GM11168 (cell line): ENCODE measurements around the gene TMEM11.

Source experiments
- in situ Hi-C: fragments of 300-500 bp; cut with MboI; formaldehyde crosslinking; loops from one replicate; pipeline ENCODE4 v1.12.0; 2022; ENCODE audit warnings: low sequenced_read_pairs; ENCODE audit not compliant: unreplicated experiment

Gene TMEM11

DNA sequence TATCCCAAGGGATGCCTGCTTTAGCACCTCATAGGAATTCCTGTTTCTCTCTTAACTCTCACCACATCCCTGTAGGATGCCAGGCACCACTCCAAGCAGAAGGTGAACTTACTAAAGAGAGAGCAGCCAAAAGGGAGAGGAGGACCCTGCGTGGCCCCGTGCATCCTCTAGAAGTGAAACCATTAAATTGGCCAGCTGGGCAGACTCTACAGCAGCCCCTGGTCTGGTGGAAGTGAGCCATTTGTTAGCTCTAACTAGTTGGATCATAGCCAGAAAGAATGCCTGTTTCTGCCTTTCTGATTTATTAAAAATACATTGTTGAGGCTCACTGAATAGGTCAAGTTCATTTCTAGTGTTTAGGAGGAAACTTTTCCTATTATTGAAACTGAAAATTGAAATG is 22.3 kb downstream of the TMEM11 start:
- in situ Hi-C loops: no loop called here

GRCh38 chr17:21190078-21190477 is 23.9 kb downstream of the TMEM11 start:
- in situ Hi-C loops: no loop called here

DNA sequence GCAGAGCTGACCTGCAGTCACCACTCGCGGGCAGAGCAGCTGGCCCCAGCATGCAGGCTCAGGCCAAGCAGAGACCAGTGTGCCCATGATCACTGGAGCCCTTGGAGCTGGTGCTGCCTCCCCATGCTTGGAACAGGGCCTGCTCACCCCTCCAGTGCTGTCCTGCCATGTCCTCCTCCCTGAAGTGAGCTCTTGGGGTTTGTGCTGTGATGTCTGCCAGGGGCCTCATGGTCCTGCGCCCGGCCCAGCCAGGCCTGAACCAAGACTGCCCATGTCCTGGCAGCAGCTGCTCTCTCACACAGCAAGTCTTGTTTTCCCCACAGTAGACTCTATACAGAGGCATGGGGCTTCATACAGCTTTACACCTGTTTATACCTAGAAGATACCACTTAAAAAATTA is 24.6 kb downstream of the TMEM11 start:
- in situ Hi-C loops: no loop called here

DNA sequence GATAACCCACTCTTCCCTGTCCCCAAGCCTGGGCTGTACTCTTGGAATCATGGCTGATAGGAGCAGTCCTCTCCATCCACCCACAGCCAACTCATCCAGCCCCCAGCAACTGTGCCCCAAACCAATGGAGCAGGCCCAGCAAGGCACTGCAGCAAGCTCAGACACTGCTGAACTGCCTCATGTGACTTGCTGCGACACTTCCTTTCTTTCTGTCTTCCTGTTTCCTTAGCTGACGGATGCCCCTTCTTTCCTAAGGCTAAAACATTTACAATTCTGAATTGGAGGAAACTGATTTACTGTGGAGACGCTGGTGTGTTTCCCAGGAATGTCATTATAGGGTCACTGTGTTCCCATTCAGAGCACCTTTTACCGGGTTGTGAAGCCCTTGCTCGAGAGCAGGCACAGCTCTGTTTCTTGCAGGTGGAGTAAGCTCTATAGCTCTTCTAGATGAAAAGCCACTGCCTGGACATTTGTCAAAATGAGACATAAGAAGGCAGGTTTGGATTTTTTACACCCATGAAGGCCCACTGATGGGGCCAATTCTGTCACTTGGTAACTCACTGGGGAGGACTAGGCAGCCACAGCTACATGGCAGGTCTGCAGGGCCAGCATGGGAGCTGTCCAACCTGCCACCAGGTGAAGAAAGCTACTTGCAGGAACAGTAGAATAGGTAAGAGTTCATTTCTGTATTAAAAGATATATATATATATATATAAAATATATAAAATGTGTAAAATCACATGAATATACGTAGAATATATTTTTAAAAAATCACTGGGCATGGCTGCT is 27.4 kb downstream of the TMEM11 start:
- in situ Hi-C loops: no loop called here

GRCh38 chr17:21185061-21185460 is 28.9 kb downstream of the TMEM11 start:
- in situ Hi-C loops: no loop called here

GRCh38 chr17:21184570-21184969 is 29.4 kb downstream of the TMEM11 start:
- in situ Hi-C loops: no loop called here

- in situ Hi-C loops: no loop called here
These were observed 30.5 kb downstream of the TMEM11 start for GRCh38 chr17:21183468-21183867.

- in situ Hi-C loops: no loop called here
These were observed 35.9 kb downstream of the TMEM11 start for GRCh38 chr17:21177854-21178600.

GRCh38 chr17:21177401-21177800 is 36.6 kb downstream of the TMEM11 start:
- in situ Hi-C loops: no loop called here

- in situ Hi-C loops: no loop called here
These were observed 37.1 kb downstream of the TMEM11 start for GRCh38 chr17:21176773-21177395.

DNA sequence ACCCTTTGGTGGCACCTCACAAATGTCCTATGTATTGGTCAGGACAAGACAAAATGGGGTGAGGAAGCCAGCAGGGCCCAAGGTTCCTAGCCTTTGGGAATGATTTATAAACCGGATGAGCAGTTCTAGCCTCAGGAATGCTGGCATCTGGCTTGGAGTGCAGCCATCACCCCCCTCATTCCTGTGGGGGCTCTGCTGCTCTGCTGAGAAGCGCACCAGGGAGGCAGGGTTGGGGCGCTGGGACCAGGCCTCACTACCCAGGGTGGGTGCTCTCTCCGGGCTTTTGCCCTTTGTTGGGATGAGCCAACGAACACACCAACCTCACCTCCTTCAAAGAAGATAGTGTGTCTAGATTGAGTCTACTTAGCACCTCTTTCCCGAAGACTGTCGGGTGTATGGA is 39.2 kb downstream of the TMEM11 start:
- in situ Hi-C loops: no loop called here

DNA sequence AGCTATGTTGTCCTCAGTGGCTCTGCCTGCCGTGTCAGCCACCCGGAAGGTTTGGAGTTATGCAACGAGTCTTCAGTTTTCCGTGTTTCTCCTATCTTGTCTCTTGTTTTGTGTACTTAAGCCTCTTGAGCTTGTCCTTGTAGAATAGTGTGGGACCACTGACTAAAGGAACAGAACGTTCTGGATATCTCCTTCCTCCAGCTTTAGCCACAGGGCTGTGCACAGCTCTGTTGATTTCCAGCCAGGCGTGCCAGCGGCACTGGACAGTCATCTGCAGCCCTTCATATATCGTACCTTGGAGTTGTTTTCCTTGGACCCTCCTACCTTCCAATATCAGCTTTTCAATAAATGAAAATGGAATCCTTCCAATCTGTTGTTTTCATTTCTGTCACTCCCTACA is 39.8 kb downstream of the TMEM11 start:
- in situ Hi-C loops: no loop called here

GRCh38 chr17:21173543-21173942 is 40.4 kb downstream of the TMEM11 start:
- in situ Hi-C loops: no loop called here

DNA sequence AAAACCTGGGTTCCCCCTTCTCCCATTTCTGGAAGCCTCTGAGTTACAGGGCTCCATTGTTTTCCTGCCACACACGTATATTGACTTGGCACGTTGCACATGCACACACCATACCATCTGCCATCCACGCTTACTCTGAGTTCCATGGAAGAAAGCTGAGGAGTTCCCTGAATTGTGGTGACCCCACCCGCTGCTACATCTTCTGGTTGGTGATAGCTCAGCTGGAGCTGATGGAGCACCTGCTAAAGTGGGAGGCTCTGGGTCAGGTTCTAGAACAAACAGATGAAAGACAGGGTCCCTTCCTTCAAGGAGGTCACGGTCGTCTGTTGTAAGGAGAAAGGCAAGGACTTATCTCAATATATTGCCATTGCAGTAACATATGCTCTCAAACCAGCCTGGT is 41.1 kb downstream of the TMEM11 start:
- in situ Hi-C loops: no loop called here

DNA sequence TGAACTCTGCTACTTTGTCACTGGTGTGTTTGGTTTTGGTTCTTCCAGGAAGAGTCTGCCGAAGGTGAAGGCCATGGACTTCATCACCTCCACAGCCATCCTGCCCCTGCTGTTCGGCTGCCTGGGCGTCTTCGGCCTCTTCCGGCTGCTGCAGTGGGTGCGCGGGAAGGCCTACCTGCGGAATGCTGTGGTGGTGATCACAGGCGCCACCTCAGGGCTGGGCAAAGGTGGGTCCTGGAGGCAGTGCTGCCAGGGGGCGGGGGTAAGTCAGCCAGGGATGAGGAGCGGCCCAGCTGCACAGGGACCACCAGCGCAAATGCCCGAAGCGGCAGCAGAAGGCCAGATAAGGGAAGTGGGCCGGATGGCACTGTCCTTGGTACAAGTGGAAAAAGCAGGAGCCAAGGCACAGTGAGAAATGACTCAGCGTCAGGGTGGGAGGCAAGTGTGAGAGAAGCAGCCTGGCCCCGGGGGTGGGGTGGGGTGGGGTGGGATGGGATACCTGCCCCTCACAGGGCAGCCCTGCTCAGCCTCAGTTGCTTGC is 41.9 kb downstream of the TMEM11 start:
- in situ Hi-C loops: no loop called here

DNA sequence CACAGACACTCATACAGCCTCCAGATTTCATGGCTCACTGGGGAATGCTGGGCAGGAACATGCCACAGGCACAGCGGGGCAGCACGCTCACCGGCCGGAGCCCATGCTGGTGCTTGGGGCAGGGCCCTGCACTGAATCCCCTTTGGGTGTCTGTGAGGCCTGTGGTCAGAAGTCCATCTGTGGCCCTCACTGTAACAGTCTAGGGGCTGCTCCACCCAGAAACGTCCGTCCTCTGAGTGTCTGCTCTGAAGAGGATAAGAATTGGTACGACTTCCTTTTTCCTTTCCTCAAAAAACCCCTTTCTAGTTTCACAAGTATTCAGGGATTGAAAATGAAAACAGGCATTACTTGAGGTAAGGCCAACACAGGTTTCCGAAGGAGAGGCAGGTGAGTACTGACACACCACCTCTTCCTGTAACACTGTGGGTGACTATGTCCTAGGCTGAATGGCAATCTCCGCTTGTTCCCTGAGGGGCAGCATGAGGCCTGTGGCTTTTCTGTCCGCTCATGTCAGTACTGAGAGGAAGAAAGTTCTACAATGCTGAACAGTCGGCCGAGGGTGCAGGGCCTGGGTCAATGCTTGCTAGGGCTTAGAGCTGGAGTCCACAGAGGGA is 42.5 kb downstream of the TMEM11 start:
- in situ Hi-C loops: no loop called here

GRCh38 chr17:21170809-21171208 is 43.2 kb downstream of the TMEM11 start:
- in situ Hi-C loops: no loop called here

- in situ Hi-C loops: no loop called here
These were observed 44.5 kb downstream of the TMEM11 start for GRCh38 chr17:21169496-21169895.

- in situ Hi-C loops: no loop called here
These were observed 45.5 kb downstream of the TMEM11 start for GRCh38 chr17:21168555-21168865.

GRCh38 chr17:21167303-21167702 is 46.7 kb downstream of the TMEM11 start:
- in situ Hi-C loops: no loop called here
